HUES48 (cell line): ENCODE measurements around the gene PRKCD.

Experiments
- H3K27ac ChIP-seq: one replicate; pipeline ENCODE4 v1.7.0; 2013; ENCODE audit warnings: low read depth, low read length, inconsistent platforms
- H3K27me3 ChIP-seq: 2 replicates; pipeline ENCODE4 v1.6.1; 2013; ENCODE audit warnings: mild to moderate bottlenecking, low read length; ENCODE audit not compliant: control insufficient read depth, insufficient read depth
- H3K36me3 ChIP-seq: 2 replicates; pipeline ENCODE4 v1.6.1; 2013; ENCODE audit warnings: low read length; ENCODE audit not compliant: control insufficient read depth, insufficient read depth
- H3K4me1 ChIP-seq: 2 replicates; pipeline ENCODE4 v1.6.1; 2013; ENCODE audit warnings: mild to moderate bottlenecking, low read length; ENCODE audit not compliant: control insufficient read depth, insufficient read depth
- H3K4me3 ChIP-seq: 2 replicates; pipeline ENCODE4 v1.5.1; 2013; ENCODE audit warnings: mild to moderate bottlenecking, low read depth, low read length
- H3K9ac ChIP-seq: 2 replicates; pipeline ENCODE4 v1.6.1; 2013; ENCODE audit warnings: mild to moderate bottlenecking, low read depth, low read length, moderate library complexity
- H3K9me3 ChIP-seq: 2 replicates; pipeline ENCODE4 v1.6.1; 2013; ENCODE audit warnings: low read length; ENCODE audit not compliant: control insufficient read depth, insufficient read depth

The PRKCD gene

DNA sequence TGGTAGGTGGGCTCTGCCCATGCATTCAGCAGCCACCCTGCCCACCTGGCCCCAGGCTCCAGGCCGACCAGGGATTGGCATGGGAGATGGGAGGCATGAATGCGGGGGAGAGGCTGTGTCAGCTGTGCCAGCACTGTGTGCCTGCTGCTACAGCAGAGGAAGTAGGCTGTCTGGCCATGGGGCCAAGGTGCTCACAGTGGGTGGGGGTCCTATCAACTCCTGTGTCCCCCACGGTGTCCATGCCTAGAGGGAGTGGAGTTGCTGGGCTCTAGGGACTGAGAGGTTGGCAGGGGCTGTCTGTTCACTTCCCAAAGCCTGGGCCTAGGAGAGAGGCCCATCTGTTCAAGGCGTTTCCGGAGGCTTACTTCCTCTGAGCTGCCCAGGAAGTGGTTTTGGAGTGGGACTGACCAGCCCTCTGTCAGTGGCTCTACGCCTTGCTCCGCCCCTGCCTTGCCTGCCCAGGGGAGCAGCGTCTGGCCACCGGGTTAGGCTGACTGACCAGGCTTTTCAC is 5.8 kb downstream of the PRKCD start:
- H3K36me3 ChIP-seq: no peaks in the 10 kb centered on the region
- no peaks in the 10 kb centered on the region for H3K27me3 ChIP-seq
- H3K4me1 ChIP-seq: peaks cover 19% of the 10 kb centered on the region; the same call in 1 of the 2 replicates
- H3K9ac ChIP-seq: no peak overlapping the region
- no peak overlapping the region for H3K27ac ChIP-seq
- no peak overlapping the region for H3K4me3 ChIP-seq
- no peaks in the 10 kb centered on the region for H3K9me3 ChIP-seq

DNA sequence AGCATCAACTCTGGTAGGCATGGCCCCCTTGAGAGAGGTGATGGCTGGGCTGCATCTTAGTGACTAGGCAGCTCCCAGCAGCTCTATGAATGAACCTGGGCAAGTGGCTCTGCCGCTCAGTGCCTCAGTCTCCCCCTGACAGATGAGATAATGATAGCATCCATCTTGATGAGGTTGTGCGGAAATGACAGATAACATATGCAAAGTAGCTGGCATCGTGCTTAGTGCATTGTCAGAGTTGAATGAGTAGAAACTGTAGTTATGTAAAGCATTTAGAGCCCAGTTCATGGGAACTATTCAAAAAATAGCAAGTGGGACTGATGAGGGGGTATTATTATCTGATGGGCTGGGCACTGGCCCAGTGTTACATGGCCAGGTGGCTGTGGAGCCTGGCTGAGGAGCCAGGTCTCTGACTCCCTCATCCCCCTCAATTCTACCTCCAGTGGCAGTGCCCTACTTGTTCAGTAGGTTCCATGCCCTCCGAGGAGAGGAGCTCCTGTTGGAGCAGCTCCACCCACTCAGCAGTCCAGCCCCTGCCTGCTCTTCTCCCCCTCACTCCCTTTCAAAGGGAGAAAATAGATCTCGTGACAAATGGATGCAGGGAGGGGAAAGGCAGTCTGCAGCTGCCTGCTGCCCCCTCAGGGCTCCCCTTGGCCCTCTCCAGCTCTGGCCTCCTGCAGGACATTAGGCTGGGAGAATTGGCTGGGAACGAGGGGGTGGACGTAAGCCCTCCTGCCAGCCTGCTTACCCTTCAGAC is 6.6 kb downstream of the PRKCD start:
- Histone ChIP-seq H3K9me3 (no peaks in the 10 kb centered on the region), H3K4me3 (no peak overlapping the region), H3K27ac (peak overlapping the region; percentile 14), H3K9ac (no peak overlapping the region), H3K4me1 (peaks cover 18% of the 10 kb centered on the region; the same call in 1 of the 2 replicates), H3K27me3 (no peaks in the 10 kb centered on the region), H3K36me3 (no peaks in the 10 kb centered on the region)

DNA sequence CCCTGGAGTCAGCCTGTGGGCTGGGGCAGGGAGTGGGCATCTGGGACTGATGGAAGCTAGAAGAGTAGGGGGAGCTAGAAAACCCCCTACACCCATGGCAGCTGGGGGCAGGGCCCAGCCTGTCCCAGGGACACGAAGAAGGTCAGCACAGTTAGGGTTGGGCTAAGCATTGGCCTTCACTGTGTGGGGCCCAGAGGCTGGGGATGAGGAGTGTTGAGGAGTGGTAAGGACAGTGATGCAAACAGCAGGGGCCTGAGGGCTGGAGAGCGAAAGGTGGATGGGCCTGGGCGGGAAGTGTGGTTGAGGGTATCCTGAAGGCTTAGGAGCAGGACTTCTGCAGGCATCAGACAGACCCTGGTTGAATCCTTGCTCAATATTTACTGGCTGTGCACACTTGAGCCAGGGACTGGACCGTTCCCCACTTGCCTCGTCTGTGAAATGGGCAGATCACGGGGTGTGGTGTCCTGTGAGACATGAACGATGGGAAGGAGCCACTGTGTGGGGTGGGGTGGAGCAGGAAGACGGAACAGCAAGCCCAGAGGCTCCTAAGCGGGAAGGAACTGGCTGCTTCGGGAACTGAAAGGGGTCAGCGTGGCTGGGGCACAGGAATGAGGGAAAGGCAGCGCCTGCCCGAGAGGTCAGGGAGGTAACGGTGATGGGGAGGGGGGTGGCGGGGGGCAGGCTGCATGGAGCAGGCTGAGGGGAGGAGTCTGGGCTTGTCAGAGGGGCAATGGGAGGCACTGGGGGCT is 7.3 kb downstream of the PRKCD start:
- no peak overlapping the region for H3K4me3 ChIP-seq
- peaks cover 18% of the 10 kb centered on the region; the same call in 1 of the 2 replicates for H3K4me1 ChIP-seq
- no peak overlapping the region for H3K9ac ChIP-seq
- H3K9me3 ChIP-seq: no peaks in the 10 kb centered on the region
- no peaks in the 10 kb centered on the region for H3K36me3 ChIP-seq
- H3K27me3 ChIP-seq: no peaks in the 10 kb centered on the region
- peak overlapping the region; percentile 14 for H3K27ac ChIP-seq

DNA sequence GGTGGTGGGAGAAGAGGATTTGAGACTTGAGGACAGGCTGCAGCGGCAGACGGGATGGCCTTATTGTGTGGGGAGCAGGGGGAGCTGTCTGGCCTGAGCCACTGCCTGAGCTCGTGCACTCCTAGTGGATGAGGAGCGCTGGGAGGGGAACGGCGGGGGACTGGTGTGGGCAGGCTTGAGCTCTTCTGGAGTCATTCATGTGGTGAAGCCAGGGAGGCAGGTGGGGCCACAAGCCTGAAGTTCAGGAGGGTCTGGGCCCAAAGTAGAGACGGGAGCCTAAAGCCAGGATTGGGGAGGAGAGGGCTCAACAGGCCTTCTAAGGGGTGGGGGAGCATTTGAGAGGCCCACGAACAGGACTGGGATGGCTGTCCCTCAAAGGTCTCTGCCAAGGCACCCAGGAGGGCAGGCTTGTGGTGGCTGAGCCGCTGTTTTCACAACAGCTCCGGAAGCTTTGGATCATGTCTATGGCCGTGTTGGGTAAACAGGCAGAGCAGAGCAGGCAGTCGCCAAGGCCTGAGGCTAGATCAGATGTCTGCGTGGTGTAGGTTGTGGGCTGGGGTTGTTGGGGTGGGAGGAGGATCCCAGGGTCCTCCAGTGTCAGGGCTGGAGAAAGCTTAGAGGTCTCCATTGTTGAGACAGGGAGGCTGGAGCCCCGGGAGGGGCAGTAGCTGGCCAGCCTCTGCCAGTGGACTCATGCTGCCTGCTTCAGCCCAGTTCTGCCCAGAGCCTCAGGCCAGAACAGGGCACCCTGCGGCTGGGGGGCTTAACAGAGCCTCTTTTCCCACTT is 8.2 kb downstream of the PRKCD start:
- H3K27ac ChIP-seq: no peak overlapping the region
- H3K4me3 ChIP-seq: no peak overlapping the region

DNA sequence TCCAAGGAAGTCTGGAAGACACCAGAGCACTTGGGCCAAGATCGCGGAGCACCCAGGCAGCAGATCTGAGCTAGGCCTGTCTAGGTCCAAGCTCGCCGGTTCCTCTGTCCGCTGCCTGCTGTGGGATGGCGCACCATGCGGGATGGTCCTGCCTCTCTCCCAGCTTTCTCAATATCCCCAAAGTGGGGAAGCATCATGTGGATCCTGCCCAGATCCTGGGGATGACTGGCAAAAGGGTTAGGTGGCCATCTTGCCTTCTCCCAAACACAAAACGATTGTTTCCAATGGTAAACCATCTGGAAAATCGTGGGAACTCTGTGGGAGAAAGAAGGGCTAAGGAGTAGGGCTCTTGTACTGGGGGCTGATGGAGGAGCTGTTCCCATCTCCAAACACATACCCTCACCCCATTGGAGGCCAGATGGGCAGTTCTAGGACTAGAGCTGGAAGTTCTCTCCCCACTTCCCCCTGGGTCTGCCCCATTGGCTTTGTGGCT is 8.9 kb downstream of the PRKCD start:
- no peaks in the 10 kb centered on the region for H3K9me3 ChIP-seq
- no peaks in the 10 kb centered on the region; the same call in 1 of the 2 replicates for H3K36me3 ChIP-seq
- H3K4me3 ChIP-seq: no peak overlapping the region
- H3K27me3 ChIP-seq: no peaks in the 10 kb centered on the region
- no peak overlapping the region for H3K9ac ChIP-seq
- H3K27ac ChIP-seq: no peak overlapping the region
- H3K4me1 ChIP-seq: peaks cover 18% of the 10 kb centered on the region; the same call in 1 of the 2 replicates

More for the DNA sequence above, 8.2 kb downstream of the PRKCD start:
- Histone ChIP-seq H3K9ac (no peak overlapping the region), H3K27me3 (no peaks in the 10 kb centered on the region), H3K4me1 (peaks cover 18% of the 10 kb centered on the region; the same call in 1 of the 2 replicates), H3K36me3 (no peaks in the 10 kb centered on the region; the same call in 1 of the 2 replicates), H3K9me3 (no peaks in the 10 kb centered on the region)

DNA sequence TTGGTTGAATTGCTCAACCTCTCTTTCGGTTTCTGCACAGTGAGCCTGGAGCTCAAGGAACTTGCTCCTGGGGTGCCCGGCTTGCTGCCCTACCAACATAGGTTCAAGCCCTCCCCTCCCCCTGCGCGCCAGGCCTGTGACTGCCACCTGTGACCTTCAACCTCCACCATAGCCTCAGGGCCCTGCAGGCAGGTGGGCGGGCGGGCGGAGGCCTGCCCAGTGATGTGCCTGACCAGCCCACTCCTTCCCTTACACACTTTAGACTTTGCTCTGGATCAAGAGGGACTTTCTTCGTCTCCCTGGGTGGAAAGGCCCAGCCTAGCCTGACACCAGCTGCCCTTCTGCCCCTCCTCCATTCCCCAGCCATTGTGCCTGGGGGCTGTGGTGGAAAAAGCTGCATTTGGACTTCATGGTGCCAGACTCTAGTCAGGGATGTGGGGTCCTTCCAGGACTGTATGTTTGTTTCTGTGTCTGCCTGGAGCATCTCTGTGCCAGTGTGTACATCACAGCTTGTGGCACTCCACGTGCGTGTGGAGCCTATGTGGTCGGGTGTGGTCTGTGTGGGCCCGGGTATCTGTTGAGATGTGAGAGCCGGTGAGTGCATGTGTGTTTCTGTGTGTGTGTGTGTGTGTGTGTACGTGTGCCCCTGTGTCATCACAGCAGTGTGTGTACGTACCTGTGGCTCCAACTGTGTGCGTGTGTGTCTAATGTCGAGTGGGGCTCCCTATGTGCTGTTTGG is 9.5 kb downstream of the PRKCD start:
- Histone ChIP-seq H3K36me3 (no peaks in the 10 kb centered on the region; the same call in 1 of the 2 replicates), H3K4me3 (no peak overlapping the region), H3K27me3 (no peaks in the 10 kb centered on the region), H3K9me3 (no peaks in the 10 kb centered on the region), H3K9ac (no peak overlapping the region), H3K27ac (no peak overlapping the region), H3K4me1 (peaks cover 18% of the 10 kb centered on the region; the same call in 1 of the 2 replicates)

DNA sequence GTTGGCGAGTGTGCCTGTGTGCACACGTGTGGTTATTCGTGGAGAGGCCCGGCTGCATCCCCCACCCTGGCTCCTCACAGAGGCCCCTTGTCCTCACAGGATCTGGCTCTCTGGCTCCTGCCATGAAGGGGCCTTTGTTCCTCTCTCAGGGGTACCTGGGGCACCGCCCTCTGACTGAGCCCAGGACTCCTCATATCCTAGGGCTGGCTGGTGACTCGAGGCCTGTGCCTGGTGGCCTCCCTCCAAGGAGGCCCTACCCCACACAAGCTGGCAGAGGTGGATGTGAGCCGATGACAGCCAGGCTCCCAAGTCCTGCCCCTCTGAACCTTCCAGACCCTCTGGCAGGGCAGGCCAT is 10.0 kb downstream of the PRKCD start:
- H3K4me3 ChIP-seq: no peak overlapping the region

DNA sequence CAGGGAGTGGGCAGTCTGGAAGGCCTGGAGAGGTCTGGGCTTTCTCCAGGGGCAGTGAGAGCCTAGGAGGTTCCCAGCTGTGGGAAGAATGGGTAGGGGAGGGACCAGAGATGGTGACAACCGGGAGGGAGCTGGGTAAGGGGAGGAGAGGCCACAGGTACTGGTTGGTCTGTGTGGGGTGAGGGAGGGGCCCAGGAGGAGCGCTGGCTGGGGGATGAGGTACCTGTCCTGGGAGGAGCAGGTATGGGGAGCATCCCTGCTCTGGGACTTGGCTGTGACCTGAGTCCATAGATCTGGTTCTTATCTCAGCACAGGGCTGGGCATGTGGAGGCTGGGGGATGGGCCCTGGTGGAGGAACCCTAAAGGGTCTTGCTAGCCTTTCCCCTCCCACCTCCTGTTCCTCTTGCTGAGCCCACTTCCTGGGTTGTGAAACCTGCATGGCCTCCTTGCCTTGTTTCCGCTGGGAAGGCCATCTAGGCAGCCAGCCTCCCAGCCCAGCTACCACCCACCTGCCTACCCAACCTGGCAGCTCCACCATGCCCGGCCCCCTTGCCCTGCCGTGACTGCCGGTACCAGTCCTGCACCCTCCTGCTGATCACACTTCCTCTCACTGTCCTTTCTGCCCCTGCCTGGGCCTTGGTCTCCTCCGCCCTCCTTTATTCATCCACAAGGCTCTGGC is 11.0 kb downstream of the PRKCD start:
- no peaks in the 10 kb centered on the region for H3K27me3 ChIP-seq
- H3K27ac ChIP-seq: no peak overlapping the region
- peaks cover 18% of the 10 kb centered on the region; the same call in 1 of the 2 replicates for H3K4me1 ChIP-seq
- no peak overlapping the region for H3K9ac ChIP-seq
- no peak overlapping the region for H3K4me3 ChIP-seq
- H3K36me3 ChIP-seq: no peaks in the 10 kb centered on the region; the same call in 1 of the 2 replicates
- H3K9me3 ChIP-seq: no peaks in the 10 kb centered on the region

More for the DNA sequence above, 10.0 kb downstream of the PRKCD start:
- Histone ChIP-seq H3K9ac (no peak overlapping the region), H3K9me3 (no peaks in the 10 kb centered on the region), H3K27ac (no peak overlapping the region), H3K27me3 (no peaks in the 10 kb centered on the region), H3K36me3 (no peaks in the 10 kb centered on the region; the same call in 1 of the 2 replicates), H3K4me1 (peaks cover 18% of the 10 kb centered on the region; the same call in 1 of the 2 replicates)

DNA sequence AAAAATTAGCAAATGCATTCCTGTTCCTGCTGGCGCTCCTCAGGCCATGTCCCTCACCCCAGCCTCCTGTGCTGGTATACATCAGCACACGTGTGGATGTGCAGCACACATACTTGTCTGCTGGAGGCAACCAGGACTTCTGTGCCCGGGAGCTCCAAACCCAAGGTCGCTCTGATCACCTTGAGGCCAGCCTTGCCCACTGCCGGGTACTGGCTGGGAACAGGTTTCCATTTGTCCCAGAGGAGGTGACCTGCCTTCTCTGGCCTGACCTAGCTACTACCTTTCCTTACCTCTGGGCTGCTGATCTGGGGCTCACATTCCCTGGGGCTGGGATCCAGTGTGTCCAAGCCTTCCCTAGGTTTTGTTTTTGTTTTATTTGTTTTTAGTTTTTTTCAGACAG is 12.1 kb downstream of the PRKCD start:
- Histone ChIP-seq H3K4me1 (peaks cover 16% of the 10 kb centered on the region; the same call in 1 of the 2 replicates), H3K9me3 (no peaks in the 10 kb centered on the region), H3K27me3 (no peaks in the 10 kb centered on the region), H3K9ac (no peak overlapping the region), H3K27ac (no peak overlapping the region), H3K36me3 (no peaks in the 10 kb centered on the region; the same call in 1 of the 2 replicates), H3K4me3 (no peak overlapping the region)
